Neural progenitor cell (in vitro differentiated cells): ENCODE results near the gene EIF3I. TPM values are rescaled to one million over a fixed set of nuclear protein-coding genes. Genes with fewer than 3 reads are reported as not detected.

Experiments used
- DNase-seq: peaks from one replicate; pipeline ENCODE4 v3.0.0-alpha.2; 2016; ENCODE audit warnings: low spot score
- H2AFZ ChIP-seq: fragments of 200-600 bp; sonication (generic); replicated peaks from 2 replicates; pipeline ENCODE4 v1.6.1; 2016; ENCODE audit warnings: antibody characterized with exemption
- H3F3A ChIP-seq: fragments of 200-600 bp; sonication (generic); 2 replicates; pipeline ENCODE4 v1.6.1; 2016; ENCODE audit warnings: antibody characterized with exemption, low read depth
- H3K27ac ChIP-seq: fragments of 200-600 bp; sonication (generic); 2 replicates; pipeline ENCODE4 v1.5.1; 2016; ENCODE audit warnings: mild to moderate bottlenecking
- H3K27me3 ChIP-seq: fragments of 200-600 bp; sonication (generic); 2 replicates; pipeline ENCODE4 v1.6.1; 2016; ENCODE audit warnings: mild to moderate bottlenecking, moderate library complexity
- H3K36me3 ChIP-seq: fragments of 200-600 bp; sonication (generic); 2 replicates; pipeline ENCODE4 v1.5.1; 2016
- H3K4me1 ChIP-seq: fragments of 200-600 bp; sonication (generic); 2 replicates; pipeline ENCODE4 v1.6.1; 2016; ENCODE audit warnings: mixed run types
- H3K4me2 ChIP-seq: fragments of 200-600 bp; sonication (generic); 2 replicates; pipeline ENCODE4 v1.6.1; 2016
- H3K4me3 ChIP-seq: fragments of 200-600 bp; sonication (generic); 2 replicates; pipeline ENCODE4 v1.5.1; 2016
- H3K79me2 ChIP-seq: fragments of 200-600 bp; sonication (generic); 2 replicates; pipeline ENCODE4 v1.6.1; 2016; ENCODE audit warnings: low read depth
- H3K9ac ChIP-seq: fragments of 200-600 bp; sonication (generic); 2 replicates; pipeline ENCODE4 v1.6.1; 2016
- H3K9me3 ChIP-seq: fragments of 200-600 bp; sonication (generic); 2 replicates; pipeline ENCODE4 v1.5.1; 2016; ENCODE audit warnings: low read depth
- H4K20me1 ChIP-seq: fragments of 200-600 bp; sonication (generic); 2 replicates; pipeline ENCODE4 v1.6.1; 2016; ENCODE audit warnings: low read depth
- H3K27ac Mint-ChIP-seq: 3 replicates; pipeline ENCODE4 v1.8.0; 2021; ENCODE audit warnings: mixed read lengths
- H3K27me3 Mint-ChIP-seq: 2 replicates; pipeline ENCODE4 v1.8.0; 2022; ENCODE audit warnings: low read depth, mild to moderate bottlenecking, inconsistent platforms, moderate library complexity, mixed read lengths; ENCODE audit not compliant: insufficient read depth
- H3K36me3 Mint-ChIP-seq: 3 replicates; pipeline ENCODE4 v1.8.0; 2021; ENCODE audit warnings: mixed read lengths
- H3K4me1 Mint-ChIP-seq: 3 replicates; pipeline ENCODE4 v1.8.0; 2021; ENCODE audit warnings: mixed read lengths
- H3K4me3 Mint-ChIP-seq: 3 replicates; pipeline ENCODE4 v1.8.0; 2021; ENCODE audit warnings: mild to moderate bottlenecking, moderate library complexity, mixed read lengths
- H3K9me3 Mint-ChIP-seq: 3 replicates; pipeline ENCODE4 v1.8.0; 2020; ENCODE audit warnings: mixed read lengths
- EZH2 ChIP-seq: fragments of 200-600 bp; sonication (generic); IDR thresholded peaks from 2 replicates; pipeline ENCODE4 v1.6.1; 2017; ENCODE audit warnings: antibody characterized with exemption, mild to moderate bottlenecking, moderate library complexity
- EZH2phosphoT487 ChIP-seq: fragments of 200-600 bp; sonication (generic); IDR thresholded peaks from 2 replicates; pipeline ENCODE4 v1.6.1; 2017; ENCODE audit warnings: antibody characterized with exemption
- total RNA-seq: library from RNA; depleted of rRNA; stranded (reverse); fragments of >200 nt; gene quantifications from 2 replicates; pipeline ENCODE4 v1.2.3, GENCODE V29; 2015; ENCODE audit warnings: low replicate concordance
- TF ChIP-seq, protein P1 (sequence below): fragments of 200-600 bp; sonication (generic); IDR thresholded peaks from 2 replicates; pipeline ENCODE4 v1.5.1; 2017; ENCODE audit warnings: antibody characterized with exemption, mild to moderate bottlenecking

The EIF3I gene
- total RNA-seq, 1 donor from 2014 or later: 204 TPM

DNA sequence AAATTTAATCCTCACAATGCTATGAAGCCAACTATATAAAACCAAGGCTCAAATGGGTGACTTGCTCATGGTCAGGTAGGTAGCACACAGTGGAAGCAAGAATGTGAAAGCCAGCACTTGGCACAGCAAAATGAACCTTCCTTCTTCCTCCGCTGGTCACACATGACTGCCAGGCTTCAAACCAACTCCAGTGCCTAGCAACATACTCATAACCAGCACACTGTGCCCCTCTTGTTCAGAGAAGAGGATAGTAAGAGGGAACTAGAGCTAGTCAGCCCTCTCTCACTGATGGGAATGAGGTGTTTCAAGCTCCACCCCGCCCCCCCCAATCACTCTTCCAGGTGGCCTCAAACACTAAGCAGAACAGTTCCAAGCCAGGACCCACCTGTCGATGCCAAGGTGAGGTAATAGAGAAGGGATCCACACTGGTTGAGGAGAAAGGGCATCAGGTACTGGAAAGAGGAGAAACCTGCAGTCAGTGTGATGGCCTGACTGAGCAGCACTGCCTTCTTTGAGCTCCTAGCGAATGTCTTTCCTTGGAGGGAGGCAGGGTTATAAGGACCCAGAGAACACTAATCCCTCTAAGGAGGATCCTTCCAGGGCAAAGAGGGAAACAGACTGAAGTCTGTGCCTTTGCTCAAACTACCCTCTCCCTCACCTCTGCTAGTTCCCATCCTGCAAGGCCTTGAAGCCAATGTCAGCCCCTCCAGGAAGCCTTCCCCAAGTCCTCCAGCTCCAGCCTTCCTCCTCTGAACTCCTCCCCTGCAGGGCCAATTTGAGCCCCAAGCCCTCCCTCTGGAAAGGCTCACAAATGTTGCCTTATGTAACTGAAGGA lies 1.2 kb upstream of the EIF3I start:
- Histone ChIP-seq H3K4me2 (peak overlapping the region; percentile 89), H3K9ac (peak overlapping the region; percentile 51), H3K79me2 (peaks cover 34% of the 10 kb centered on the region), H3K27ac (no peak overlapping the region), H3K36me3 (no peaks in the 10 kb centered on the region), H3K27me3 (no peaks in the 10 kb centered on the region), H2AFZ (peak overlapping the region; percentile 93), H3K9me3 (no peaks in the 10 kb centered on the region), H3F3A (peaks cover 3% of the 10 kb centered on the region), H3K4me1 (peaks cover 14% of the 10 kb centered on the region), H4K20me1 (no peaks in the 10 kb centered on the region), H3K4me3 (peak overlapping the region; percentile 82)
- H3K4me3 Mint-ChIP-seq: peak overlapping the region; percentile 97
- H3K36me3 Mint-ChIP-seq: peaks cover 15% of the 10 kb centered on the region
- no peak for DNase-seq
- peaks cover 28% of the 10 kb centered on the region for H3K4me1 Mint-ChIP-seq
- TF ChIP-seq EZH2: no peak
- TF ChIP-seq, protein P1, sequence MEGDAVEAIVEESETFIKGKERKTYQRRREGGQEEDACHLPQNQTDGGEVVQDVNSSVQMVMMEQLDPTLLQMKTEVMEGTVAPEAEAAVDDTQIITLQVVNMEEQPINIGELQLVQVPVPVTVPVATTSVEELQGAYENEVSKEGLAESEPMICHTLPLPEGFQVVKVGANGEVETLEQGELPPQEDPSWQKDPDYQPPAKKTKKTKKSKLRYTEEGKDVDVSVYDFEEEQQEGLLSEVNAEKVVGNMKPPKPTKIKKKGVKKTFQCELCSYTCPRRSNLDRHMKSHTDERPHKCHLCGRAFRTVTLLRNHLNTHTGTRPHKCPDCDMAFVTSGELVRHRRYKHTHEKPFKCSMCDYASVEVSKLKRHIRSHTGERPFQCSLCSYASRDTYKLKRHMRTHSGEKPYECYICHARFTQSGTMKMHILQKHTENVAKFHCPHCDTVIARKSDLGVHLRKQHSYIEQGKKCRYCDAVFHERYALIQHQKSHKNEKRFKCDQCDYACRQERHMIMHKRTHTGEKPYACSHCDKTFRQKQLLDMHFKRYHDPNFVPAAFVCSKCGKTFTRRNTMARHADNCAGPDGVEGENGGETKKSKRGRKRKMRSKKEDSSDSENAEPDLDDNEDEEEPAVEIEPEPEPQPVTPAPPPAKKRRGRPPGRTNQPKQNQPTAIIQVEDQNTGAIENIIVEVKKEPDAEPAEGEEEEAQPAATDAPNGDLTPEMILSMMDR: no peak
- TF ChIP-seq EZH2phosphoT487: no peak
- no peaks in the 10 kb centered on the region for H3K9me3 Mint-ChIP-seq
- H3K27me3 Mint-ChIP-seq: peaks cover 8% of the 10 kb centered on the region
- no peak overlapping the region for H3K27ac Mint-ChIP-seq

DNA sequence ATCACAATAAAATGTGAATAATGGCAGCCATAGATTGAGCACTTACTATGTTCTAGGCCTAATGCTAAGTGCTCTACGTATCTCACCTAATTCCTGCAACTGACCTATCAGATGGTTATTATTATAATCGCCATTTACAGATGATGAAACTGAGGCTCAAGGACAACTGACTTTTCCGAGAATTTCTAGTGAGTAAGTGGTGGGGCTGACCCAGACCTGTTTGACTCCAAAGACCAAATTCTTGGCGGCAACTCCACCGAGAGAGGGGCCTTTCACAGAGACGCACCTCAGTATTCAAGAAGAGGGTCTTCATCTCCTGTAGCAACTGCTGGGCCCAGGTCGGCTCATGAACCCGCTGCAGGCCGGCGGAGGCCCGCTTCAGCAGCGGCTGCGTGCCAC lies 627 bp upstream of the EIF3I start:
- H3K27ac Mint-ChIP-seq: no peak overlapping the region
- peak overlapping the region; percentile 82 for H3K4me3 ChIP-seq
- no peaks in the 10 kb centered on the region for H3K9me3 ChIP-seq
- H3K9me3 Mint-ChIP-seq: no peaks in the 10 kb centered on the region
- TF ChIP-seq EZH2phosphoT487: no peak
- TF ChIP-seq EZH2: no peak
- TF ChIP-seq, protein P1: no peak
- H3K36me3 ChIP-seq: no peaks in the 10 kb centered on the region
- peaks cover 34% of the 10 kb centered on the region for H3K79me2 ChIP-seq
- H3K4me2 ChIP-seq: peak overlapping the region; percentile 89
- no peaks in the 10 kb centered on the region for H4K20me1 ChIP-seq
- H3K27me3 ChIP-seq: no peaks in the 10 kb centered on the region
- H3K9ac ChIP-seq: peak overlapping the region; percentile 51
- H3K4me1 ChIP-seq: peaks cover 14% of the 10 kb centered on the region
- peaks cover 8% of the 10 kb centered on the region for H3K27me3 Mint-ChIP-seq
- DNase-seq: no peak
- H3K27ac ChIP-seq: no peak overlapping the region
- H3K4me1 Mint-ChIP-seq: peaks cover 28% of the 10 kb centered on the region
- H3F3A ChIP-seq: peaks cover 3% of the 10 kb centered on the region
- peak overlapping the region; percentile 93 for H2AFZ ChIP-seq
- peaks cover 15% of the 10 kb centered on the region for H3K36me3 Mint-ChIP-seq
- peak overlapping the region; percentile 97 for H3K4me3 Mint-ChIP-seq

DNA sequence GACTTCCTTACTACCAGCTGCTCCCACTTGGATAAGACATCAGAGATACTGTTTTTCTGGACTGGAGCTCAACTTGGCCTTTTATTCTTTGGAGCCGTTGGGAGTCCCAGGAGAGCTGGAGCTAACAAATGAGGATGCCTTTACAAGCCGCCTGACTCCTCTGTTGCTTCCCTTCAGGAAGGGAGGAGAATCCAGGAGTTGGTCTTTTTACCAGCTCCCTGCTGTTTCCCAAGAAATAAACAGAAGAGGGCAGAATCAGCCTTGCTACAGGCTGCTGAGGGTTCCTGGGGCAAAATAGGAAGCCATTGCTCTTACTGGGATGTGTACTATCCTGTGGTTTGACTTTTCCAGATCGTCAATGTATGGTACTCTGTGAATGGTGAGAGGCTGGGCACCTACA lies 1.5 kb downstream of the EIF3I start:
- H3K27me3 Mint-ChIP-seq: peaks cover 3% of the 10 kb centered on the region
- no peak overlapping the region for H3K27ac ChIP-seq
- peaks cover 34% of the 10 kb centered on the region for H3K79me2 ChIP-seq
- H3K9ac ChIP-seq: no peak overlapping the region
- H2AFZ ChIP-seq: no peak overlapping the region
- peaks cover 14% of the 10 kb centered on the region for H3K4me1 ChIP-seq
- H3K36me3 Mint-ChIP-seq: peaks cover 27% of the 10 kb centered on the region
- no peak overlapping the region for H3K27ac Mint-ChIP-seq
- H3K4me2 ChIP-seq: peak overlapping the region; percentile 89
- no peaks in the 10 kb centered on the region for H3K36me3 ChIP-seq
- no peaks in the 10 kb centered on the region for H3K9me3 ChIP-seq
- peaks cover 28% of the 10 kb centered on the region for H3K4me1 Mint-ChIP-seq
- peaks cover 9% of the 10 kb centered on the region for H3F3A ChIP-seq
- H3K4me3 ChIP-seq: no peak overlapping the region
- peak overlapping the region; percentile 97 for H3K4me3 Mint-ChIP-seq
- H3K27me3 ChIP-seq: no peaks in the 10 kb centered on the region
- TF ChIP-seq EZH2 (no peak), EZH2phosphoT487 (no peak)
- TF ChIP-seq, protein P1: no peak
- no peaks in the 10 kb centered on the region for H3K9me3 Mint-ChIP-seq
- no peaks in the 10 kb centered on the region for H4K20me1 ChIP-seq
- DNase-seq: no peak
